Panc1 (cell line): Measurements from ENCODE around the gene NAGPA. TPM values are rescaled to one million over a fixed set of nuclear protein-coding genes. Genes with fewer than 3 reads are reported as not detected.
"Not testable (repeated sequence)": the region's sequence is repeated elsewhere in the genome, so short reads cannot be mapped to it uniquely, and the experiment has no call there.

Source experiments
- ATAC-seq: fragments of 200-7000 bp; cut with Tn5 transposase; 2 replicates; pipeline ENCODE4 v1.9.1; 2020; ENCODE audit warnings: mild to moderate bottlenecking, moderate library complexity
- BruUV-seq: library from RNA; stranded (reverse); fragments of 400-500 nt; replicated peaks from 2 replicates; lab custom pipeline; 2021; lab: Mats Ljungman, UMichigan
- CTCF ChIA-PET: fragments of 300-600 bp; sonication (Branson Sonifier 250); formaldehyde crosslinking; loops from one replicate; lab custom pipeline; 2022; ENCODE audit warnings: antibody characterized with exemption; lab: Charles Lee
- POLR2A ChIA-PET: fragments of 300-600 bp; sonication (Branson Sonifier 250); formaldehyde crosslinking; loops from one replicate; lab custom pipeline; 2022; ENCODE audit warnings: antibody characterized with exemption; lab: Charles Lee
- DNase-seq: peaks from one replicate; pipeline ENCODE4 v3.0.0-alpha.2; 2010; ENCODE audit warnings: low read depth, low spot score
- H3K27ac ChIP-seq: 2 replicates; pipeline ENCODE4 v1.5.1; 2011; ENCODE audit warnings: mild to moderate bottlenecking, low read length, inconsistent platforms
- H3K27me3 ChIP-seq: fragments of 200-500 bp; sonication (Bioruptor generic); 2 replicates; pipeline ENCODE4 v1.6.0; 2014; ENCODE audit warnings: low read length, inconsistent platforms; ENCODE audit not compliant: control insufficient read depth, insufficient read depth
- H3K36me3 ChIP-seq: fragments of 200-500 bp; sonication (Bioruptor generic); 2 replicates; pipeline ENCODE4 v1.5.1; 2014; ENCODE audit warnings: inconsistent platforms, mild to moderate bottlenecking, low read length, moderate library complexity; ENCODE audit not compliant: control insufficient read depth, insufficient read depth
- H3K4me1 ChIP-seq: 2 replicates; pipeline ENCODE4 v1.5.1; 2011; ENCODE audit warnings: inconsistent platforms, mild to moderate bottlenecking, low read length, moderate library complexity; ENCODE audit not compliant: control insufficient read depth, insufficient read depth
- H3K4me3 ChIP-seq, 2 experiments: 2 replicates each; pipeline ENCODE4 v1.5.1; 2011 to 2012; ENCODE audit warnings: low read depth in 2 of 2, low read length in 2 of 2, mild to moderate bottlenecking in 2 of 2, inconsistent platforms in 1 of 2, moderate library complexity in 1 of 2
- H3K9me3 ChIP-seq: fragments of 200-500 bp; sonication (Bioruptor generic); 2 replicates; pipeline ENCODE4 v1.5.1; 2014; ENCODE audit warnings: low read depth, mild to moderate bottlenecking, inconsistent platforms, low read length, moderate library complexity; ENCODE audit not compliant: control insufficient read depth, insufficient read depth
- CTCF ChIP-seq: fragments of 450-650 bp; IDR thresholded peaks from 2 replicates; pipeline ENCODE4 v1.5.1; 2017; ENCODE audit warnings: mild to moderate bottlenecking
- POLR2AphosphoS5 ChIP-seq: IDR thresholded peaks from 2 replicates; pipeline ENCODE4 v1.6.1; 2012; ENCODE audit warnings: mild to moderate bottlenecking, low read depth, low read length, moderate library complexity
- SIN3A ChIP-seq: IDR thresholded peaks from 2 replicates; pipeline ENCODE4 v1.6.1; 2012; ENCODE audit warnings: low read depth, mild to moderate bottlenecking, low read length, moderate library complexity, borderline replicate concordance; ENCODE audit not compliant: insufficient read depth
- TCF7L2 ChIP-seq: IDR thresholded peaks from 2 replicates; pipeline ENCODE4 v1.6.1; 2011; ENCODE audit warnings: mild to moderate bottlenecking, low read depth, low read length, inconsistent platforms
- in situ Hi-C: cut with HindIII; loops from 2 replicates; pipeline ENCODE4 v1.10.0; 2016; ENCODE audit warnings: low sequenced_read_pairs, low pct_unique_long_range_greater_than_20kb
- intact Hi-C: fragments of 100-400 bp; cut with micrococcal nuclease; formaldehyde crosslinking; loops from one replicate; pipeline ENCODE4 v1.10.0; 2022; ENCODE audit not compliant: unreplicated experiment
- total RNA-seq: library from RNA; stranded (reverse); gene quantifications from one replicate; pipeline ENCODE4 v1.2.1, GENCODE V29; 2021; ENCODE audit not compliant: unreplicated experiment
- TF ChIP-seq, protein P1 (sequence below), 2 experiments: IDR thresholded peaks; 2 replicates each; pipeline ENCODE4 v1.6.1; 2011 to 2012; ENCODE audit warnings: low read depth in 2 of 2, control low read depth in 1 of 2, low read length in 1 of 2, mild to moderate bottlenecking in 1 of 2, moderate library complexity in 1 of 2; ENCODE audit not compliant: insufficient read depth in 1 of 2

NAGPA gene
- total RNA-seq, 1 experiment from 2014 or later, result 19.2 TPM

DNA sequence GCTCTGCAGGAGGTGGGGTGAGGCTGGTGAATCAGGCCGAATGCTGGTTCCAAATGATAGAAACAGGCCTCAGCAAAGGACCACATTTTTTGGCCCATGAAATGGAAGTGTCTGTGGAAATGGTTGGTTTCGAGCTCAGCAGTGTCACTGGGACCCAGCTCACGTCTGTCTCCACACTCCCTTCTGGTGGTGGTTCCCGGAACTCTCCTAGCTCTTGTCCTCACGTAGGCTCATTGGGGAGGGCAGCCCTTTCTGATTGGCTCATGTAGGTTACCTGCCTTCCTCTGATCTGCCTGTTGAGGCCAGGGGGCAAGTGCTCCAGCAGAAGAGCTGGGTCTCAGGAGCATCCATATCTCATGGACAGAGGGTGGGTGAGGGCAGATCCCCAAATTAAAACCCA, 41.9 kb upstream of the NAGPA start:
- no peaks in the 10 kb centered on the region for H3K27me3 ChIP-seq
- peaks cover 2% of the 10 kb centered on the region for H3K36me3 ChIP-seq
- no TSS peak for BruUV-seq
- intact Hi-C loops (no loop called here), in situ Hi-C loops (no loop called here)
- DNase-seq, result no peak
- no peak for ATAC-seq
- POLR2A ChIA-PET, result no interaction called here
- H3K27ac ChIP-seq, result no peak overlapping the region
- H3K9me3 ChIP-seq, result no peaks in the 10 kb centered on the region
- CTCF ChIA-PET, result interaction anchor here (0.6 kb wide), 1 partner anchor 50 kb away, joined by 5 read pairs; no protein-coding TSS in a partner anchor
- no peak overlapping the region for H3K4me3 ChIP-seq
- TF ChIP-seq CTCF, result no peak
- no peak for TF ChIP-seq SIN3A
- no peak for TF ChIP-seq POLR2AphosphoS5
- TF ChIP-seq, protein P1, sequence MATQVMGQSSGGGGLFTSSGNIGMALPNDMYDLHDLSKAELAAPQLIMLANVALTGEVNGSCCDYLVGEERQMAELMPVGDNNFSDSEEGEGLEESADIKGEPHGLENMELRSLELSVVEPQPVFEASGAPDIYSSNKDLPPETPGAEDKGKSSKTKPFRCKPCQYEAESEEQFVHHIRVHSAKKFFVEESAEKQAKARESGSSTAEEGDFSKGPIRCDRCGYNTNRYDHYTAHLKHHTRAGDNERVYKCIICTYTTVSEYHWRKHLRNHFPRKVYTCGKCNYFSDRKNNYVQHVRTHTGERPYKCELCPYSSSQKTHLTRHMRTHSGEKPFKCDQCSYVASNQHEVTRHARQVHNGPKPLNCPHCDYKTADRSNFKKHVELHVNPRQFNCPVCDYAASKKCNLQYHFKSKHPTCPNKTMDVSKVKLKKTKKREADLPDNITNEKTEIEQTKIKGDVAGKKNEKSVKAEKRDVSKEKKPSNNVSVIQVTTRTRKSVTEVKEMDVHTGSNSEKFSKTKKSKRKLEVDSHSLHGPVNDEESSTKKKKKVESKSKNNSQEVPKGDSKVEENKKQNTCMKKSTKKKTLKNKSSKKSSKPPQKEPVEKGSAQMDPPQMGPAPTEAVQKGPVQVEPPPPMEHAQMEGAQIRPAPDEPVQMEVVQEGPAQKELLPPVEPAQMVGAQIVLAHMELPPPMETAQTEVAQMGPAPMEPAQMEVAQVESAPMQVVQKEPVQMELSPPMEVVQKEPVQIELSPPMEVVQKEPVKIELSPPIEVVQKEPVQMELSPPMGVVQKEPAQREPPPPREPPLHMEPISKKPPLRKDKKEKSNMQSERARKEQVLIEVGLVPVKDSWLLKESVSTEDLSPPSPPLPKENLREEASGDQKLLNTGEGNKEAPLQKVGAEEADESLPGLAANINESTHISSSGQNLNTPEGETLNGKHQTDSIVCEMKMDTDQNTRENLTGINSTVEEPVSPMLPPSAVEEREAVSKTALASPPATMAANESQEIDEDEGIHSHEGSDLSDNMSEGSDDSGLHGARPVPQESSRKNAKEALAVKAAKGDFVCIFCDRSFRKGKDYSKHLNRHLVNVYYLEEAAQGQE (IDR thresholded peaks at IDR 0.05; ENCODE audit: insufficient read depth in 1 of 2, low read depth in 2 of 2, low read length in 1 of 2), result no peak
- no peak for TF ChIP-seq TCF7L2
- peaks cover 5% of the 10 kb centered on the region; the same call in 1 of the 2 replicates for H3K4me1 ChIP-seq

DNA sequence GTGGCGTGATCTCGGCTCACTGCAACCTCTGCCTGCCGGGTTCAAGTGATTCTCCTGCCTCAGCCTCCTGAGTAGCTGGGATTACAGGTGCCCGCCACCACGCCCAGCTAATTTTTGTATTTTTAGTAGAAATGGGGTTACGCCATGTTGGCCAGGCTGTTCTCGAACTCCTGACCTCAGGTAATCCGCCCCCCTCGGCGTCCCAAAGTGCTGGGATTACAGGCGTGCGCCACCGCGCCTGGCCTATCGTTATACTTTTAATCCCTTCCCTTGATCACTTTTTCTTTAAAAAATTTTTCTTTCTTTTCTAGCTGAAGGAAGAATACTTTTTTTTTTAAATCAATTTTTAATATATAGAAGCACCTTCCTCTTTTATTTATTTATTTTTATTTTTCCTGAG, 40.0 kb upstream of the NAGPA start:
- BruUV-seq, H3K36me3 ChIP-seq, H3K4me3 ChIP-seq: not testable (repeated sequence)

DNA sequence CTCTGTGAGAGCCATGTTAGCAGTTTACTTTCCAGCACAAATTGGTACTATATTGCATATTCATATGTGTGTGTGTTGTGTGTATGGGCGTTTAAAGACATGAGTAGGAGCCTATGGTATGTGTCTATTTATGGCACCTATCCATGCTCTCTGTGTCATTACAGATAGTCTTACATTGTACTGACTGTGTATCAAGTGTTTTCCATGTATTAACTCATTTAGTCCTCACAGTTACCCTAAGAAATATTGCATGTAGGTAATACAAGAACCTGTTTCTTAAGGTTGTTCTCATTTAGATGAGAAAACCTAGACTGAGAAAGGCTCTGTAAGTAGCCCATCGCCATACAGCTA, 39.5 kb upstream of the NAGPA start:
- BruUV-seq, result no TSS peak
- intact Hi-C loops, result no loop called here
- peaks cover 2% of the 10 kb centered on the region for H3K36me3 ChIP-seq
- no peak for DNase-seq
- ChIA-PET CTCF (no interaction called here), POLR2A (no interaction called here)
- in situ Hi-C loops, result no loop called here
- peaks cover 5% of the 10 kb centered on the region; the same call in 1 of the 2 replicates for H3K4me1 ChIP-seq
- no peak for ATAC-seq
- H3K27me3 ChIP-seq, result no peaks in the 10 kb centered on the region
- no peak overlapping the region for H3K4me3 ChIP-seq
- no peak overlapping the region for H3K27ac ChIP-seq
- H3K9me3 ChIP-seq, result no peaks in the 10 kb centered on the region
- TF ChIP-seq TCF7L2 (no peak), CTCF (no peak), SIN3A (no peak), POLR2AphosphoS5 (no peak)
- TF ChIP-seq, protein P1 (IDR thresholded peaks at IDR 0.05; ENCODE audit: insufficient read depth in 1 of 2, low read depth in 2 of 2, low read length in 1 of 2), result no peak

More for the DNA sequence above, 40.0 kb upstream of the NAGPA start:
- CTCF ChIA-PET, H3K4me1 ChIP-seq, intact Hi-C loops, H3K27ac ChIP-seq, in situ Hi-C loops, H3K9me3 ChIP-seq, DNase-seq, POLR2A ChIA-PET, ATAC-seq, H3K27me3 ChIP-seq: not testable (repeated sequence)
